GM19025 (cell line): ENCODE measurements around the gene JPH2.

Source experiments
- ATAC-seq: cut with Tn5 transposase; IDR thresholded peaks from one replicate; pipeline ENCODE4 v1.9.1; 2021; ENCODE audit warnings: mild to moderate bottlenecking, low read depth, moderate library complexity; ENCODE audit not compliant: unreplicated experiment

The JPH2 gene

DNA sequence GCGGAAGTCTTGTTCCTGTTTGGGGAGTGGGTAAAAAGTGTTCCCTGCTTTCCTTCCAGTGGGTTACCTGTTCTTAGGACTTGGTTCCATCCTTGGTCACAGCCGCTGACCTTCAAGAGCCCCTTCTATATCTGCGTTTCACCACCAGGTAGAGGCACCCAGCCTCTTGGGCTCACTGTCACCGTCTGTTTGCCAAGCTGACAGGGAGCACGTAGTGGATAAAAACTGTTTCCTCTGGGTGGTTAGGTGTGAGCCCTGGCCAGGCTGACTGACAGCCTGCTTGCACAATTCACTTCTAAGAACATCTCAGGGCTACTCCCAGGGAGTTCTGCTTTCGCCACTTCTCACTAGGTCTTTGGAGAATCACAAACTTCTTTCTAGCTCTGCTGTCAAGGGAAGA is 1.8 kb upstream of the JPH2 start:
- ATAC-seq = no peak

DNA sequence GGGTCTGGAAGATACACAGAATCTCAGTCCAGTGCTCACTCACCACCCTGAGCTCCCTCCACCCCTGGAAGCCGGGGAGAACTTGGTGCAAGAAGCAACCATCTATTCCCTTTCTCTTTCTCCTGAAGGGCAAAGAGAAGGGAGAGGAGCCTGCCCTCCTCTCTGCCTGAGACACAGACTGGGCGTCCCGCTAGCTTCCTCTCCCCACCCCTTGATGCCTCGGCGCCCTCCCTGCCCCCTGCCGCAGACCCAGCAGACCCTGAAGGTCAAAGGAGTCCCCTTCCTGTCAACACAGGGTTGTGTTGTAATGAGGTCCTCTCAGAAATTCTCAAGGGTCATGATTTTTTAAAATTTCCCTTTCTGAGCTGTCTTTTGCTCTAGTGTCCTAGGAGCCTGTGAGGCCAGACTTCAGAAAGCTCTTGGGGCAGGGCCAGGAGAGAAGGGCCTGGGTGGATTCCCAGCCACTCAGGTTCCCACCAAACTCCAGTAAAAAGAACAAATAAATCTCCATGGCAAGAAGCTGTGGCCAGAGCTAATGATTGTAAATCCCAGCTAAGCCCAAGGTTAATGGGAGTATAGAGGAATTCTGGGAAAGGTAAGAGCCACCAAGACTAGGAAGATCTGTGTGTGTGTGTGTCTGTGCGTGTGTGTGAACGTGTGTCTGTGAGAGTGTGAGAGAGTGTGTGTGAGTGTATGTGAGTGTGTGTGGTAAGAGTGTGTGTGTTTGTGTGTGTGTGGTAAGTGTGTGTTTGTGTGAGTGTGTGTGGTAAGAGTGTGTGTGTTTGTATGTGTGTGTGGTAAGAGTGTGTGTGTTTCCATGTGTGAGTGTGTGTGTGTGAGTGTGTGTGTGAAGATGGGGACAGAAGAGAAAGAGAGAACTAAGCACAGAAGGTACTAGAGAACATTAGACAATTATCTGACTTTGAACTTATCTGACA is 1.1 kb upstream of the JPH2 start:
- ATAC-seq = no peak

DNA sequence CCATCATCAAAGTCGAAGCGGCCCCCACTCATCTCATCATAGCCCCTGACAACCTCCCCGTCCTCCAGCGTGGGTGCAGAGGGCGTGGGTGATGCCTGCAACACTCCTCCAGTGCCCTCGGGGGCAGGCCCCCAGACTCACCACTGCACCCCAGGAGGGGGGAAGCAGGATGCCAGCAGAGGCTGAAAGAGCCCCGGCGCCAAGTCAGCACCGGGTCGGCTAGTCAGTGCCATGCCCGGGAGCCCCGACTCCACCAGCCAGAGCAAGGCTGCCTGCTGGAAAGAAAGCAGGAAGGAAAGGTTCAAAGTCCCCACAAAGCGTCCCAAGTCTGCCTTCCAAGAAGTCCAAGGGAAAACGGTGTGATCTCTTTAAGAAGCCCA is 324 bp downstream of the JPH2 start:
- ATAC-seq = no peak

DNA sequence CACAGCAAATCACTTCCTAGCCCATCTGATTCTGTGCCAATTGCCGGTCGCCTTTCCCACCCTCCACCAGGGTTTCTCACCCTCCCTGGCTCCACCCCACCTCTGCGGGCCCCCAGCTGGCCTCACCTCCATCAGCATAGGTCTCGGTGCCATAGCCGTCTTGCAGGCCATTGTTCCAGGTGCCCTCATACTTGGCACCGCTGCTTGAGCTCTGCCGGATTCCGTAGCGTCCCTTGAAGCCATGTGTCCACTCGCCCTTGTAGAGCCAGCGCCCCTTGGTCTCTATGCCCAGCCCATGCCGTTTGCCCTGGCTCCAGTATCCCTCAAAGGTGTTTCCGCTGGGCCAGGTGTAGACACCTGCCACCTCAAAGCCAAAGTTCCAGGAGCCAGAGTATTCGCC is 787 bp downstream of the JPH2 start:
- no peak for ATAC-seq

DNA sequence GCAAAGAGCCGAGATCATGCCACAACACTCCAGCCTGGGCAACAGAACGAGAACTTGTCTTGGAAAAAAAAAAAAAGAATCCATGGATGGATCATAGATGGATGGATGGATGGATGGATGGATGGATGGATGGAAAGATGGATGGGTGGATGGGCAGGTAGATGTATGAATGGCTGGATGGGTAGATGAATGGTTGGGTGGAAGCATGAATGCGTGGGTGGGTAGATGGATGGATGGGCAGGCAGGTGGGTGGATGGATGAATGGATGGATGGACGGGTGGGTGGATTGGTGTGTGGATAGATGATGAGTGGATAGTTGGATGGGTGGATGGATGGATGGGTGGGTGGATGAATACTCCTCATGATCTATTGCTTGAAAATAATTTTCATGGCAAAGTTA is 1.4 kb downstream of the JPH2 start:
- ATAC-seq = no peak

DNA sequence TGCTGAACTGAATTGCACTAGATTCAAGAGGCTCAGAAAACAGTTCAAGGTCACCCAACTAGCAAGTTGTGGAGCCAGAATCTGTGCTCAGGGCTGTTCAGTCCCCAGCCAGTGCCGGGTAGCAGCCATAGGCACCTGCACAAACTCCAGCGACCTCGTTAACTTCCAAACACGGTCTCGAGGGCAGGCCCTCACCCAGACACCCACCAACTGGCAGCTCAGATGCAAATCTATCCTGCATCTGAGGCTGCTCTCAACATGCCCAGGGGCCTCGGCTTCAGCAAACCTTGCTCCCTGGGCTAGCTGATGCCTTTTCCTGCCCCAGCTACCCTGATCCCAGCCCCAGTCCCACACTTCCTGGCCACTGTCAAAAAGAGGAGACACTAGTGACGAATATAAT is 3.7 kb downstream of the JPH2 start:
- no peak for ATAC-seq

DNA sequence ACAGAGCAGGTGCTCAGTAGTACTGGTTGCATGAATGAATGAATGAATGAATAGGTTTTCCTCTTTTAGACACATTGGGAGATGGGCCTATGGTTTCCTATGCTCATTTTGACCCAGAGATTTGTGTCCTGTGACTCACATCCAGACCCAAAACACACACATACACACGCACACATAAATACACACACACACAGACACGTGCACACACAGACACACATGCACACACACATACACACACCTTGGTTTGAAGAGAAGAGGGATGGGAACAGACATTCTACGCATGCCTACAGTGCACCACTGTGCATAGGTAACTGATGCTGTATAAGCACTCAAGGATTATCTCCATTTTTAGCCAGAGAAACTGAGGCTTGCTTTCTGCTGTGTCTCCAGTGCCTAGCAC is 4.1 kb downstream of the JPH2 start:
- ATAC-seq = no peak

DNA sequence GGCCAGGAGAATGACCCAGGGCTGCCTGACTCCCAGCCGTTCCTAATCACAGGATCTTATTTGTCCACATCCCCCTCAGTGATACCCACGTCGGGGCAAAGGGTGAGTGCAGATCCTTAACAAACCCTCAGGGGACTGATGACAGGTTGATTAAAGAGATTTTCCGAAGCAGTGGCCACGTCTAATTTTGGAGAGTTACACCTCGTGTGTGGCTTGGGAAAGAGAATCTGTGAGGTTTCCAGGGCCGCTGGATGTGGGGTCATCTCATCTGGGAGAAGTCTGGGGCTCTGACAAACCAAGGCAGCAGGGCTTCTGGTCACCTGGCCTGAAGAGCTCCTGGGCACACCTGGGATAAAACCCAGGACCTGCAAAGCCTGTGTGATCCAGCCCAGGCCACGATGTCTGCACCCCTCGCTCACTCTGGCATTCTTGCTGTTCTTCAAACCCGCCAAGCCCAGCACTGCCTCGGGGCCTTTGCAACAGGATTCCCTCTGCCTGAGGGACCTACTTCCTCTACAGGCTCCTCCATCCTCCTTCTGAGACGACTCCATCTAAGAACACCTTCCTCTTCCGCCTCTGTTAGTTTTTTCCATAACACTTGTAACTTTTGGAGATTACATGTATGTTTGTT is 4.7 kb downstream of the JPH2 start:
- no peak for ATAC-seq

DNA sequence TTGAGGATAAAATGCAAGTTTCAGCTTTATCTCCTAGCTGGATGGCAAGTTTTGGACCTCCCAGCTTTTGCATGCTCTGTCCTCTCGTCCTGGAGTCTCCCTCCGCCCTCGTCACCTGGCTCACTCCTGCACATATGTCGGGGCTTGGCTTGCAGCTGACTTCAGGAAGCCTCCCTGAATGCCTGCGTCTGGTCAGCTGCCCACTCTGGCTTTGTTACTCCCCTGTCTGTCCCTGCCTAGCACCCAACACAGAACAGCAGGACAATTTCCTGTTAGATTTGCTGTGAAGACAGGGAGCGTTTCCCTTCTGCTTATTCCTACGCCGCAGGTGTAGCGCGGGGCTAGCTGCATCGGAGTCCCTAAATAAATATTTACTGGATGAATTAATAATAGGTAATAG is 5.4 kb downstream of the JPH2 start:
- ATAC-seq = no peak

DNA sequence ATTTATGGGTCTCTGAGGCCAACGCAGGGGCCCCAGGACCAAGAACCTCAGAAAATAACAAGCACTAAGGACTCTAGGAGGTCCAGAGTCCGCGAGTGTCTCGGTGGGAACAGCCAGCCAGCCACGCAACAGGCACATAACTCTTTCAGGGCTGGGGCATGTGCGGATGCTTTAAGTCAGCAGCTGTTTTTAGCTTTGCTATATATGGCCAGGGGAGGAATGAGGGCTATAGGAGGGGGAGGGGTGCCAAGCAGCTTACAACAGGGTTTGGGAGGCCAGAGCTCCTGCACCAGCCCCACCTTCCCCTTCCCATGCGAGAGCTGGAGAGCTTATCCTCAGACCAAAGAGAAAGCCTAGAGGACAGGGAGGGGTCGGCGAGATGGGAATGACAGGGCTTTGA is 6.2 kb downstream of the JPH2 start:
- ATAC-seq = no peak

DNA sequence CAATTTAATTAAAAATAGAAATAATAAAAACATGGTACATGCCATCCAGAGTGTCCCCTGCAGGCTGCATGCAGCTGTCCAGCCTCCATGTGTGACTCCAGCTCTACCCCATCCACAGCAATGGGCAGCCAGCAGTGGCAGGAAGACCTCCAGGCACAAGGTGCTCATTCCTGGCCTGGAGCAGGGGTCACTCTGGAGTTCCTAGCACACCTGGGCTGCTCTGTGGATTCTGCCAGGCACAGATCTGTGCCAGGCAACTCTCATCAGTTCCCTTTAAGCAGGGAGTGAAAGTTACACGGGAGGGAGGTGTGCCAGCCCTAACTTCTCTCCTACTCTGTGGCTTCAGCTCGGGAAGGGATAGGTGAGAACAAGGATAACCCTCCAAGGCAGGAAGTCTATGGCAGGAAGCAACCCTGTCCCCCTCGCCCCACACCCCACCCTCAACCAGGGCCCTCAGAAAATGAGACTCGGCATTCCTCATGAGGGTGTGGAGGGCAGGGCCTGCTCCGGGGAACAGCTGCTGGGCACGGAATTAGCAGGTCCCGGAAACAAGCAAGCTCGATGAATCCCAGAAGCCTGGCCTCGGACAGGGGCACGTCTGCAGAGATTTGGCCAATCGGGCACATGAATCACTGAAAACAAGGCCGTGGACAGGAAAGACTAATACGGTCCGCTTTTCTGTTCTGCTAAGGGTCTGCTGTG is 10.0 kb downstream of the JPH2 start:
- ATAC-seq = no peak

DNA sequence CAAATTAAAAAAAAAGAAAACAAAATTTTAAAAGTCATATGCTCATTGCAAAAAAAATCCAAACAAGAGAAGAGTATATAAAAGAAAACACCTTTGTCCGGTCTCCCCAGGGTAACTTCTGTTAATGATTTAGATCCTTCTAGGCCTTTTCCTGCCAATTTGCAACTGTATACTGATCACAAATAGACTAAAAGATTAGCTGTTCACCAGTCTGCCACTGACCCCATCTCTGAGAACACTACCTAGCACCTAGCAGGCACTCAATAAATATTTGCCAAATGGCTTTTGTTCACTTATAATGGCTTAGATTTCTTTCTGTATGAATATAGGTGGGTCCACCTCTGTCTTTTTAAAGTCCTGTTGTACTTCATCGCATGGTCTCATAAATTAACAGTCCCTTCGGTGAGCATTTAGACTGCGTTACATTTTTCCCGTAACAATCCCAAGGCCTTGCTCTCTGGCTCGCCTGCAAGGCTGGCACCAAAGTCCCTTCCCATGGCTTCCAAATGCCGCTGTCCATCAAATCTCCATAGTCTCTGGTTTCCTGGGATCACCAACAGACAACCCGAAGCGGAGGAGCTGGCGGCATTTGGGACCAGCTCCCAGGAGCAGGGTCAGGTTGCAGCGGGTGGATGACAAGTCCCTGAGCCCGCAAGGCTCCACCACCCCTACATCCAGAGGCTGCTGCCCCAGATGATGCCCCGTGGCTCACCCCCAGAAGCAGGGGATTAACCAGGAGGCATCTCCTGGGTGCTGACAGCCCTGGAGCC is 11.8 kb downstream of the JPH2 start:
- no peak for ATAC-seq

DNA sequence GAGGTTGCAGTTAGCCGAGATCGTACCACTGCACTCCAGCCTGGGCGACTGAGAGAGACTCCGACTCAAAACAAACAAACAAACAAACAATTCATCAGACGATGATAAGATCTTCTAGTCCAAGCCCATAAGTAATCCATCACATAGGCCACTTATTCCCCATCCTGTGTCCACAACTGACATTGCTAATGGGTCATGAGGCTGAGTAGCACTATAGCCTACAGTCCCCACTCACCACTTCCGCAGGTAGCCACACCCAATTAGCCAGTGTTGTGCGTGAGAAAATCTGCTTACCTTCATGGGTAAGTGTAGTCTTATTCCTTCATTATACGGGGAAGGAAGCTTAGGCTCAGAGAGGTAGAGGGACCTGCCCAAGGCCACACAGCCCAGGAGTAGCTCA is 13.1 kb downstream of the JPH2 start:
- ATAC-seq = no peak

DNA sequence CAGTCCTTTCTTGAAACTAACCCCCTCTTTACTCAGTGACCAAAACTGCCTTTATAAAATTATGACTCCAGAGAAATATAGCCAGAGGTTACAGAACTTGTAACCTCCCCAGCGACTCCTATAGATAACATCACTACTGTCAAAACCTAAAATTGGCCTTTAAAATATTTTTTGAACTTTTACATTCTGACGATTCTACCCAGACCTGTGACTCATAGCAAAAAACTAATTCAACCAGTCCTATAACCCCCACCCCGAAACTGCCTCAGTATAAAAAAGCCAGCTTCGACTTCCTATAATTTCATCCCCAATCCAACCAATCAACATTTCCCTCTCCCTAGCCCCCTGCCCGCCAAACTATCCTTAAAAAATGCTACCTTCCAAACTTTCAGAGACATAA is 13.9 kb downstream of the JPH2 start:
- no peak for ATAC-seq

DNA sequence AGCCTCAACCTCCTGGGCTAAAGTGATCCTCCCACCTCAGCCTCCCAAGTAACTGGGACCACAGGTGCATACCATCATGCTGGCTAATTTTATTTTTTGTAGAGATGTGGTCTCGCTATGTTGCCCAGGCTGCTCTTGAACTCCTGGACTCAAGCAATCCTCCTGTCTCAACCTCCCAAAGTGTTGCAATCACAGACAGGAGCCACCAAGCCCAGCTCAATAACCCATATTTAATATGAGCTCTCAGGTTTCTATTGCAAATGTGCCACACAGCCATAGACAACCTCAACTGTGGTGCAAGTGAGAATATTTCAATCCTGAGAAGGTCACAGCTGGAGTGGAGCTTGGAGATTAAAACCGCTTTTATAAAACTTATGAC is 14.4 kb downstream of the JPH2 start:
- ATAC-seq = no peak

DNA sequence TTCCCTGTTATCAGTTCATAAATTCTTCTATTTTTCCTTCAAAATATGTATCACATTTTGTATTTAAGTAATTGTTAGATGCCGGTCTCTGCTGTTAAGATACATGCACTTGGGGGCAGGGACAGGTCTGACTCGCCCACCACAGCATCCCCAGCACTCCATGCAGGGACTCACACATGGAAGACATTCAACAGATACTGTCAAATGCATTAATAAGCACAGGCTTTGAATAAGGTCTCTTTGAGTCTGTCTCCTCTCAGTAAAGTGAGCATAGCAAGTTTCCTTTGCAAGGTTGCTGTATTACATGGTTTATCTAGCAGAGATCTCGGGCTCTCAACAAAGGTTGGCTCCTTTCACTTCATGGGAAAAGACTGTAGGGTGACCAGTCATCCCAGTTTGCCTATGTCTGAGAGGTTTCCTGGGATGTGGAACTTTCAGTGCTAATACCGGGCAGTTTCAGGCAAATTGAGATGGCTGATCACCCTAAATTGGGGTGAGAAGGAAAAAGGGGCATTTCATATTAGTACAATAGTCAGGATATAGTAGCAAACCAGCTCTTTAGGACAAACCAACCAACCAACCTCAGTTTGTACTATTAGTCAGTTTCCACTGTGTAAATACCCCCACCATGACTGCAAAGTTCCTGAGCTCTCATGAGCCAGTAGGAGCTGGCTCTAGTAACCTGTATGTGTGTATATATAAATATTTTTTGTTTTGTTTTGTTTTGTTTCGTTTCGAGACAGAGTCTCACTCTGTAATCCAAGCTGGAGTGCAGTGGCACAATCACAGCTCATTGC is 15.0 kb downstream of the JPH2 start:
- ATAC-seq = no peak

DNA sequence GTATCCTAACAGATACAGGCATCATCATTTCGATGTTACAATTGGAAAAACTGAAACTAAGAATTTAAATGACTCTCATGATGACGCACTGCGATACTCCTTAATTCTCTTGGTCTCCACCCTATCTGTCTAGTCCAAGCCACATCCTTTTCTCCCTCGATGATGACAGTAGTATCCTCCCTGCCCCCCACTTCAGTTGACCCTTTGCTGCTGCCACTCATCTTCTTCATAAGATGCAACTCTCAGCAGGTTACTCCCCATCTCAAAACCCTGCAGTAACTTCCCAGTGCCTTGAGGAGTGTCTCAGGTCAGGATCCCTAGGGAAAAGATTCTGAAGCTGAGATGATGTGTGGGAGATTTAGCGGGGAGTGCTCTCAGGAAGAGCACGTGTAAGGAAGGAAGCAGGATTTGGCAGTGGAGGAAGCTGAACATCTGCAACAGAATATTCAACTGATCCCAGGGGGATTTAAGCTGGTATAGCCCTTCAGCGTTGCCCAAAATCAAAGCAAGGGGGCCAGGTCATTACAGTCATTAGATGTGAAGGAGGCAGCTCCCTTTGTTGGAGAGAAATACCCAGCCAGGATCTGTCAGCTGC is 16.1 kb downstream of the JPH2 start:
- no peak for ATAC-seq

DNA sequence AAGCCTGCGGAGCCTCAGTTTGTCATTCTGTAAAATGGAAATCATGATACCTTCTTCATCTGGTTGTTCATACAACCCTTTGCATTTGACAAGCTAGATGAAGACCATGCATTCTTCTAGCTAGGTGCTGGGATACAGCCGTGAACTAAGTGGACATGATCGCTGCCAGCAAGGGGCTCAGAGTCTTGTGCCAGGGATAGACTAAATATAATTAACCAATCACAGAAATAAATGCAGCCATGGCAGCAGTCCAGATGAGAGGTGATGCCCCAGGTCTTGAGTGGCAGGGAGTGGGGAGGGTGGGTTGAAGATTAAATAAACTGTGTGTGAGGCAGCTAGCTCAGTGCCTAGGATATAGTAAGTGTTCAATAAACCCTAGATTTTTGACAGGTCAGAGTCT is 19.3 kb downstream of the JPH2 start:
- no peak for ATAC-seq

DNA sequence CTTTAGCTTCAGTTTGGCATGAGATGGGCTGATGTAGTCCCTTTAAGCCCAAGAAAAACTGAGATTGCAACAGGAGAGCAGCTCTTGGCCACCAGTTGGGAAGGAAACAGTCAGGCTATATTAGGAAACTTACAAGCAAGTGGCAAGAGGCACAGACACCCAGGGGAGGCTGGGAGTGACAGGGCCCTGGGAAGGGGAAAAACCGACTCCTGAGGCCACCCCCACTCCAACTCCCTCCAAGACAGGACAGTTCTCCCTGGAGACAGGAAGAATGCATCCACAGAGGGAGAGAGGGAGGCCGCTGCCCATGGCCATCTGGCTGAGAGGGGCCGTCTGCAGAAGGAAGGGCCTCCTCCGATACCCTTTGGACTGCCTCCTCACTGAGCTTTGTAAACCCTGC is 20.5 kb downstream of the JPH2 start:
- no peak for ATAC-seq

DNA sequence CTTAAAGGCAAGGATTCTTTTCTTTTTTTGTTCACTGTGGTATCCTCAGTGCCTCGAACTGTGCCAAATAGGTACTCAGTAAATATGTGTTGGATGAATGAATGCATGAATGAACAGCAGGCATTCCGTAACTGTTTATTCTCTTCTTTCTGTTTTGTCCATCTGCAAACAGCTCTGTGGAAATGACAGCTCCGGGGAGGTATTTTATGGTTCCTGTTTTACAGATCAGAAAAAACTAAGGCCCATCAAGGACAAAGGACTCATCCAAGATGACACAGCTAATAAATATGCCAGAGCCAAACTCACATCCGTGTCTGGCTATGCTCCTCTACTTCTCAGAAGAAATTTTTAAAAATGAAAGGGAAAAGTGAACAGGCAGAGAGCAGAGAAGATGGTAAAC is 21.0 kb downstream of the JPH2 start:
- no peak for ATAC-seq
